Endothelial cell (in vitro differentiated cells): ENCODE data around the gene TPSG1. TPM values are rescaled to one million over a fixed set of nuclear protein-coding genes. Genes with fewer than 3 reads are reported as not detected.

ENCODE experiments used
- DNase-seq: peaks from one replicate; pipeline ENCODE4 v3.0.0; 2021; ENCODE audit warnings: low spot score
- H3K27ac Mint-ChIP-seq: one replicate; pipeline ENCODE4 v1.8.0; 2021; ENCODE audit warnings: mixed read lengths, inconsistent platforms; ENCODE audit not compliant: unreplicated experiment
- H3K27me3 Mint-ChIP-seq: one replicate; pipeline ENCODE4 v1.8.0; 2021; ENCODE audit warnings: mild to moderate bottlenecking, moderate library complexity, mixed read lengths, inconsistent platforms; ENCODE audit not compliant: unreplicated experiment
- H3K36me3 Mint-ChIP-seq: one replicate; pipeline ENCODE4 v1.8.0; 2021; ENCODE audit warnings: mild to moderate bottlenecking, low read depth, mixed read lengths, inconsistent platforms; ENCODE audit not compliant: unreplicated experiment
- H3K4me1 Mint-ChIP-seq: one replicate; pipeline ENCODE4 v1.8.0; 2021; ENCODE audit warnings: mild to moderate bottlenecking, mixed read lengths, inconsistent platforms; ENCODE audit not compliant: unreplicated experiment
- H3K4me3 Mint-ChIP-seq: one replicate; pipeline ENCODE4 v1.8.0; 2021; ENCODE audit warnings: mild to moderate bottlenecking, mixed read lengths, inconsistent platforms; ENCODE audit not compliant: unreplicated experiment
- H3K9me3 Mint-ChIP-seq: one replicate; pipeline ENCODE4 v1.8.0; 2021; ENCODE audit warnings: mixed read lengths, inconsistent platforms; ENCODE audit not compliant: unreplicated experiment
- CTCF ChIP-seq: fragments of 200-600 bp; sonication (generic); IDR thresholded peaks from one replicate; pipeline ENCODE4 v1.5.0; 2021; ENCODE audit warnings: antibody characterized with exemption; ENCODE audit not compliant: unreplicated experiment
- total RNA-seq: library from RNA; stranded (reverse); fragmentation: NEBNext Ultra II Directional; extraction: Animal tissue kit (Norgen Biotek cat#: 25700); gene quantifications from one replicate; pipeline ENCODE4 v1.2.1, GENCODE V29; 2021; ENCODE audit not compliant: unreplicated experiment

The TPSG1 gene
- total RNA-seq, 1 donor from 2014 or later: not detected

- Mint-ChIP-seq H3K27ac (no peak overlapping the region), H3K4me1 (no peaks in the 10 kb centered on the region), H3K27me3 (no peaks in the 10 kb centered on the region), H3K9me3 (no peaks in the 10 kb centered on the region), H3K4me3 (no peak overlapping the region), H3K36me3 (no peaks in the 10 kb centered on the region)
- no peak for TF ChIP-seq CTCF
- no peak for DNase-seq
Observed at GRCh38 chr16:1177750-1178149, 47.3 kb downstream of the TPSG1 start.

GRCh38 chr16:1177053-1177452 is 48.0 kb downstream of the TPSG1 start:
- TF ChIP-seq CTCF: no peak
- no peak for DNase-seq
- Mint-ChIP-seq H3K27me3 (no peaks in the 10 kb centered on the region), H3K9me3 (no peaks in the 10 kb centered on the region), H3K4me1 (no peaks in the 10 kb centered on the region), H3K4me3 (no peak overlapping the region), H3K36me3 (no peaks in the 10 kb centered on the region), H3K27ac (no peak overlapping the region)

GRCh38 chr16:1176280-1176897 is 48.7 kb downstream of the TPSG1 start:
- Mint-ChIP-seq H3K36me3 (no peaks in the 10 kb centered on the region), H3K4me3 (no peak overlapping the region), H3K9me3 (no peaks in the 10 kb centered on the region), H3K27me3 (no peaks in the 10 kb centered on the region), H3K27ac (no peak overlapping the region), H3K4me1 (no peaks in the 10 kb centered on the region)
- TF ChIP-seq CTCF: no peak
- no peak for DNase-seq

GRCh38 chr16:1175566-1176279 is 49.3 kb downstream of the TPSG1 start:
- H3K27ac Mint-ChIP-seq: no peak overlapping the region
- H3K4me3 Mint-ChIP-seq: no peak overlapping the region
- H3K27me3 Mint-ChIP-seq: no peaks in the 10 kb centered on the region
- no peak for TF ChIP-seq CTCF
- no peaks in the 10 kb centered on the region for H3K9me3 Mint-ChIP-seq
- no peak for DNase-seq
- no peaks in the 10 kb centered on the region for H3K36me3 Mint-ChIP-seq
- H3K4me1 Mint-ChIP-seq: no peaks in the 10 kb centered on the region
